Measurements from ENCODE around the gene TMEM45B.
"Not testable (repeated sequence)": the region's sequence is repeated elsewhere in the genome, so short reads cannot be mapped to it uniquely, and the experiment has no call there.

The TMEM45B gene

DNA sequence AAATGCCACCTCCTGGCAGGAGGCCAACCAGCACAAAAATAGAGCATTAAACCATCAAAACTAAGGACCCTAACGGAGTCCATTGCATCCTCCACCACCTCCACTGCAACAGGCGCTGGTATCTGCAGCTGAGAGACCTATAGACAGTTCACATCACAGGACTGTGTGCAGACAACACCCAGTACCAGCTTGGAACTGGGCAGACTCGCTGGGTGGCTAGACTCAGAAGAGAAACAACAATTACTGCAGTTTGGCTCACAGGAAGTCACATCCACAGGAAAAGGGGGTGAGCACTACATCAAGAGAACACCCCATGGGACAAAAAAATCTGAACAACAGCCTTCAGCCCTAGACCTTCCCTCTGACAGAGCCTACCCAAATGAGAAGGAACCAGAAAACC, 11.6 kb upstream of the TMEM45B start:
- H3K27ac ChIP-seq, result no peak overlapping the region
- POLR2A ChIA-PET (ENCODE audit: low non-redundant PET), result no interaction called here
- DNase-seq (ENCODE audit: low spot score), result no peak
- CTCF ChIA-PET, result interaction anchor here (0.6 kb wide), 2 partner anchors 56 to 109 kb away, joined by 4 to 6 read pairs; no protein-coding TSS in a partner anchor
- no peak for TF ChIP-seq CTCF (conservative IDR thresholded peaks at IDR 0.05; ENCODE audit: low read depth)

GRCh38 chr11:129808241-129808640, 7.4 kb upstream of the TMEM45B start:
- POLR2A ChIA-PET (ENCODE audit: low non-redundant PET); DNase-seq (ENCODE audit: low spot score); H3K27ac ChIP-seq; CTCF ChIA-PET: not testable (repeated sequence)

DNA sequence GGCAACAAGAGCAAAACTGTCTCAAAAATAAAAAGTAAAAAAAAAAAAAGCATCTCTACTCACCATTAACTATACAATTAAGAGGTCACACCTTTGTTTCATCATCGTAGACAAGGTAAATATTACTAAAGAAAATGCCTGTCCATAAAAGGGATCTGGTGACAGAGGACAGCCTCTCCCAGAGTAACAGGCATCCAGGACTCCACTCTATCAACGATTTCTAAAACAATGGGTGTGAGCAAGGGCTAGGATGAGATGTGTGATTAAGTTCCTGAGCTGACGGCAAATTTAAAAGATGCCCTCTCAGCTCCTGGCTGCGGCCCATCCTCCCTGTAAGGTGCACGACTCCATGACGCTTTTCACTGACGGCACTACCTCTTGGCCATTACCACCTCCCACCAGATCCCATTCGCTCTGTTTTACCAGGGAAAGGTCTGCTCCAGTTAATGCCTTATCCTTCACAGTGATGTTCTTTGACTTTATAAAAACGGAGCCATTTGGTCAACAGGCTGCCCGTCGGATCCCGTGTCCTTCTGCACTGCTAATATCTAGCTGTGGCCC, 2.3 kb upstream of the TMEM45B start:
- POLR2A ChIA-PET (ENCODE audit: low non-redundant PET), result no interaction called here
- CTCF ChIA-PET, result no interaction called here
- H3K27ac ChIP-seq, result no peak overlapping the region
- no peak for DNase-seq (ENCODE audit: low spot score)
- TF ChIP-seq CTCF (conservative IDR thresholded peaks at IDR 0.05; ENCODE audit: low read depth), result no peak

GRCh38 chr11:129814244-129815014, 1.2 kb upstream of the TMEM45B start:
- DNase-seq (ENCODE audit: low spot score), result no peak
- POLR2A ChIA-PET (ENCODE audit: low non-redundant PET), result no interaction called here
- no peak for TF ChIP-seq CTCF (conservative IDR thresholded peaks at IDR 0.05; ENCODE audit: low read depth)
- CTCF ChIA-PET, result no interaction called here
- H3K27ac ChIP-seq, result no peak overlapping the region

GRCh38 chr11:129817534-129818051, 1.9 kb downstream of the TMEM45B start:
- CTCF ChIA-PET, result no interaction called here
- POLR2A ChIA-PET (ENCODE audit: low non-redundant PET), result no interaction called here
- TF ChIP-seq CTCF (conservative IDR thresholded peaks at IDR 0.05; ENCODE audit: low read depth), result no peak
- no peak overlapping the region for H3K27ac ChIP-seq
- DNase-seq (ENCODE audit: low spot score), result no peak

DNA sequence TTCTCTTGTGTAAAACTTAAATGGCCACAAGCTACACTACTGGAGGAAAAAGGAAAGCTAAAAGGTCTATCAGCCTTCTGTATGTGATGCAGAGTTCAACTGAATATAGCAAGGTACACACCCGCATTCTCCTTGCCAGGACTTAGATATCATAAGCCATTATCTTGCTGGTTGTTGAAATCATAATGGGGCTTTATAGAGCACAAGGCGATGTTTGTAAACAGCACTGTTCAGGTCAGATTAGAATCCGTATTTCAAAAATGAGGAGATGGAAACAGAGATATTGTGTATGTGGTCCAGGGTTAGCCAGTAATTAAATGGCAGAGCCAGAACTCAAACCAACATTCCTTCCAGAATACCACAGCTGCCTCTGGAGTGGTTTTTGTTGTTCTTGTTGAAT, 2.6 kb downstream of the TMEM45B start:
- DNase-seq (ENCODE audit: low spot score); H3K27ac ChIP-seq; CTCF ChIA-PET; POLR2A ChIA-PET (ENCODE audit: low non-redundant PET): not testable (repeated sequence)

GRCh38 chr11:129819237-129819636, 3.6 kb downstream of the TMEM45B start:
- no peak for TF ChIP-seq CTCF (conservative IDR thresholded peaks at IDR 0.05; ENCODE audit: low read depth)
- no peak for DNase-seq (ENCODE audit: low spot score)
- ChIA-PET CTCF (interaction anchor here (0.6 kb wide), 1 partner anchor 14 kb away, joined by 3 read pairs; no protein-coding TSS in a partner anchor), POLR2A (ENCODE audit: low non-redundant PET) (no interaction called here)
- H3K27ac ChIP-seq, result no peak overlapping the region

GRCh38 chr11:129820228-129820627, 4.6 kb downstream of the TMEM45B start:
- POLR2A ChIA-PET (ENCODE audit: low non-redundant PET); CTCF ChIA-PET; DNase-seq (ENCODE audit: low spot score); H3K27ac ChIP-seq: not testable (repeated sequence)

- POLR2A ChIA-PET (ENCODE audit: low non-redundant PET); DNase-seq (ENCODE audit: low spot score); H3K27ac ChIP-seq; CTCF ChIA-PET: not testable (repeated sequence)
Observed at GRCh38 chr11:129823281-129823680, 7.6 kb downstream of the TMEM45B start.

- H3K27ac ChIP-seq; POLR2A ChIA-PET (ENCODE audit: low non-redundant PET); CTCF ChIA-PET; DNase-seq (ENCODE audit: low spot score): not testable (repeated sequence)
Observed at GRCh38 chr11:129823799-129824198, 8.2 kb downstream of the TMEM45B start.

All from RWPE1 (cell line).